Gastrocnemius medialis (tissue), 4 donors: ENCODE measurements around the gene GSTM4. TPM values are rescaled to one million over a fixed set of nuclear protein-coding genes. Genes with fewer than 3 reads are reported as not detected.

ENCODE experiments used
- ATAC-seq, 2 donors: fragments of 150-250 bp; one replicate each; pipeline ENCODE4 v1.9.1; 2016
- DNase-seq, 2 donors: peaks; one replicate each; pipeline ENCODE4 v3.0.0-alpha.2; 2019
- H3K27ac ChIP-seq, 4 donors: fragments of 200-600 bp; sonication (generic); 1 replicate in 1 of 4; 2 replicates in 3 of 4; pipeline ENCODE4 v1.5.1; 2016 to 2018; ENCODE audit warnings: mild to moderate bottlenecking in 2 of 4, moderate library complexity in 1 of 4
- H3K27me3 ChIP-seq, 3 donors: fragments of 200-600 bp; sonication (generic) in 2 of 3; 1 replicate in 1 of 3; 2 replicates in 2 of 3; pipeline versions ENCODE4 v1.5.1 to v1.6.0; 2016 to 2019; ENCODE audit warnings: mild to moderate bottlenecking in 1 of 3, moderate library complexity in 1 of 3
- H3K36me3 ChIP-seq, 2 donors: fragments of 200-600 bp; sonication (generic) in 1 of 2; one replicate each; pipeline ENCODE4 v1.5.1; 2017 to 2018
- H3K4me1 ChIP-seq, 2 donors: fragments of 200-600 bp; sonication (generic) in 1 of 2; one replicate each; pipeline ENCODE4 v1.5.1; 2016 to 2017; ENCODE audit warnings: mild to moderate bottlenecking in 2 of 2
- H3K4me3 ChIP-seq, 4 donors: fragments of 200-600 bp; sonication (generic) in 3 of 4; 1 replicate in 1 of 4; 2 replicates in 3 of 4; pipeline ENCODE4 v1.5.1; 2016 to 2019; ENCODE audit warnings: mild to moderate bottlenecking in 2 of 4
- H3K9me3 ChIP-seq, 3 donors: fragments of 200-600 bp; sonication (generic) in 2 of 3; 1 replicate in 1 of 3; 2 replicates in 2 of 3; pipeline ENCODE4 v1.5.1; 2016 to 2019
- CTCF ChIP-seq, 5 experiments: fragments of 450-650 bp in 3 of 5; fragments of 200-600 bp in 2 of 5; sonication (generic) in 2 of 5; IDR thresholded peaks in 4 of 5; conservative IDR thresholded peaks in 1 of 5; 1 replicate in 4 of 5; 2 replicates in 1 of 5; pipeline ENCODE4 v1.5.1; 2016 to 2019; ENCODE audit warnings: antibody characterized with exemption in 5 of 5, mild to moderate bottlenecking in 3 of 5, moderate library complexity in 3 of 5
- POLR2A ChIP-seq, 2 donors: fragments of 450-650 bp; IDR thresholded peaks; one replicate each; pipeline ENCODE4 v1.6.1; 2017; ENCODE audit warnings: antibody characterized with exemption in 2 of 2, mild to moderate bottlenecking in 2 of 2, moderate library complexity in 2 of 2
- in situ Hi-C, 4 donors: fragments of 200-750 bp; cut with MboI; loops; one replicate each; pipeline versions ENCODE4 v1.15.0 to v1.8.0; 2017; ENCODE audit warnings: low sequenced_read_pairs in 4 of 4
- intact Hi-C: fragments of 100-400 bp; cut with DNase I; formaldehyde crosslinking; loops from one replicate; pipeline ENCODE4 v1.15.1; 2023; ENCODE audit warnings: low total_unique reads
- total RNA-seq, 4 donors: library from RNA; depleted of rRNA; stranded (reverse); fragments of >200 nt; gene quantifications; one replicate each; pipeline versions ENCODE4 v1.1.0 to v1.2.3, GENCODE V29; 2016

GSTM4 gene
- total RNA-seq, 4 donors from 2014 or later: 18.1 to 28.9 (median 25.0) TPM

DNA sequence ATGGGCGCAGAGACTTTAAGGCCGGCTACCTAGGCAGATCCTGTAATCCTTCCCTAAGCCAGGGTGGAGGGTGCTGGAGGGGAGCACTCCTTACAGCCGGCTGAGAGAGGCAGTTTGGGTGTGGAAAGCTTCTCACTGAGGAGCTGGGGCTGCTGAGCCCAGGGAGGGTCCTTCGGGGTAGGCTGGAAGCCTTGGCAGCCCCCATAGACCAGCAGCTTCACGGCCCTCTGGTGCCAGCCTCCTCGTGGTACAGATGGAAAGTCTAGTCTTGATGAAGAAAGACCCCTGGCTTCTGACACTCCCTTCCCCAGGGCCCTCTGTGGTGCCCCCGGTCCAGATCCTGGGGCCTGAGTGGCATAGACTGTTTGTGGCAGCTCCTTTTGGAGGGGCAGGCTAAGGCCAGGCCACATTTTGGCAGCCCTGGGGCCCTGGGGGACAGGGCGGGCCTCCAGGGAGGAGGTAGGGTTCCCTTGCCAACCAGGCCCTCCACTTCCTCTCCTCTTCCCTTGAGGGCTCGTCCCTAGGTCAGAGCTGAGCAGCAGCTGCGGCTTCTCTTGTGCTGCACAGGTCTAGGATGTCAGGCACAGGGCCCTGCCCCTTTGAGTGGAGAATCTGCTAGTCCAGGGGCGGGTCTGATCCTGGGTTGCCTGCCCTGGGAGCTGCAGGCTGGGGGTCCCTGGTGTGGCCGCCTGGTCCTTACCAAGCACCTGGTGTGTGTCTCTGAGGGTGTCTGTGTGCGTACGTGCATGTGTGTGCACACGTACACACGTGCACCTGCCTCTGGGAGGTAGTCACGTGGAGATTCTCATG lies 31.5 kb upstream of the GSTM4 start:
- no peak overlapping the region for H3K4me3 ChIP-seq
- H3K36me3 ChIP-seq: peaks cover 0 to 15% of the 10 kb centered on the region in 2 donors
- TF ChIP-seq POLR2A (IDR thresholded peaks at IDR 0.05): no peak
- TF ChIP-seq CTCF (IDR thresholded peaks at IDR 0.05 in 4 of 5, conservative IDR thresholded peaks at IDR 0.05 in 1 of 5): no peak
- intact Hi-C loops: no loop called here
- H3K9me3 ChIP-seq: no peaks in the 10 kb centered on the region
- no peak for DNase-seq
- no peak for ATAC-seq
- no peaks in the 10 kb centered on the region for H3K27me3 ChIP-seq
- H3K27ac ChIP-seq: no peak overlapping the region
- in situ Hi-C loops: loop anchor here (5.0 to 10.0 kb wide), 3 partner anchors 77 to 360 kb away; partner anchors contain the start of genes GNAI3 (in 4 of the 4) and AHCYL1 (in 1 of the 4)
- peaks cover 1 to 15% of the 10 kb centered on the region in 2 donors for H3K4me1 ChIP-seq

DNA sequence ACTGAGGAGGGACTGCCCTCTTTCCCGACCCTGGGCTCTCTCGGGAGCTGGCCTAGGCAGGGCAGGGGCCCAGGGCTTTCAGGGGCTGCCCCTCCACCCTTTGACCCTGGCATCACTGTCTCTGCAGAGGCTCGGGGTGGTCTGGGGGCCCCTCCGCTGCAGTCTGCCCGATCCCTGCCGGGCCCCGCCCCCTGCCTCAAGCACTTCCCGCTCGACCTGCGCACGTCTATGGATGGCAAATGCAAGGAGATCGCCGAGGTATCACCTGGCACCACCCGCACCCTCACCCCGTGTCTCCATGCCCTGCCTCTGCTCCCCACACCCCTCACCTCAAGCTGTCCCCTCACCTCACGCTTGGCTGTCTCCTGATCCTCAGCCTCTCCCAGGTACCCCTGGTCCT lies 30.7 kb upstream of the GSTM4 start:
- peaks cover 0 to 8% of the 10 kb centered on the region in 2 donors for H3K4me1 ChIP-seq

DNA sequence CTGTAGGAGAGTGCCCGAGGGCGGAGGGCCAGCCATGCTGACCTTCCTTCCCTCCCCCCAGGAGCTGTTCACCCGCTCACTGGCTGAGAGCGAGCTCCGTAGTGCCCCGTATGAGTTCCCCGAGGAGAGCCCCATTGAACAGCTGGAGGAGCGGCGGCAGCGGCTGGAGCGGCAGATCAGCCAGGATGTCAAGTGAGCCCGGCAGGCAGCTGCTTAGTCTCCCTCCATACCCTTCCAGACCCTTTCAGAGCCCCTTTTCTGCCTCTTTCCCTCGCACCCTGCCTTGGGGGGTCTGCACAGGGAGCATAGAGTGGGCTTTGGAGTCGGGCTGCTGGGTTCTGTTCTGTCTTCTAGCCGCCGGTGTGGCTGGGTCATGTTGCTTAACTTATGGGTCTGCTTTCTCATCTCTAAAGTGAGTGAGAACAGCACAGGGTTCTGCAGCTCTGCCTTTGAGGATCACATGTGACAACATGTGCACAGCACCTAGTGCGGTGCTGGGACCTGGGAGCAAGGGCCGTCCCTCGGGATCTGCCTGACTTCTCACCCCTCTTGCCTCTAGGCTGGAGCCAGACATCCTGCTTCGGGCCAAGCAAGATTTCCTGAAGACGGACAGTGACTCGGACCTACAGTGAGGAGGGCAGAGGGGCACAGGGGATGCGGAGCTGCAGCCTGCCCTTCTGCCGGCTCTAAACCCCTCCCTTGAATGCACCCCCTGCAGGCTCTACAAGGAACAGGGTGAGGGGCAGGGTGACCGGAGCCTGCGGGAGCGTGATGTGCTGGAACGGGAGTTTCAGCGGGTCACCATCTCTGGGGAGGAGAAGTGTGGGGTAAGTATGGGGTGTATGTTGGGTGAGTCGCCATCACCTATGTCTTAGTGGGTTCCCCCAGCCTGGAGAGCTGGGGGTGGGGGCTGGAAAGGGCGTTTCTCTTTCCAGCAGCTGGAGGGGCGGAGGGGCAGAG lies 30.0 kb upstream of the GSTM4 start:
- no peak overlapping the region for H3K4me3 ChIP-seq
- TF ChIP-seq CTCF (IDR thresholded peaks at IDR 0.05 in 4 of 5, conservative IDR thresholded peaks at IDR 0.05 in 1 of 5): no peak
- no peak for TF ChIP-seq POLR2A (IDR thresholded peaks at IDR 0.05)
- in situ Hi-C loops: loop anchor here (10.0 kb wide), 2 partner anchors 81 to 359 kb away; partner anchors contain the start of genes GNAI3 (in 3 of the 4) and AHCYL1 (in 1 of the 4)
- H3K27me3 ChIP-seq: no peaks in the 10 kb centered on the region
- intact Hi-C loops: no loop called here
- no peaks in the 10 kb centered on the region for H3K9me3 ChIP-seq
- H3K27ac ChIP-seq: no peak overlapping the region
- no peak for DNase-seq
- peaks cover 0 to 21% of the 10 kb centered on the region in 2 donors for H3K36me3 ChIP-seq
- ATAC-seq: no peak
- peaks cover 0 to 7% of the 10 kb centered on the region in 2 donors for H3K4me1 ChIP-seq

More for the DNA sequence above, 30.7 kb upstream of the GSTM4 start:
- no peak overlapping the region for H3K27ac ChIP-seq
- ATAC-seq (no peak), DNase-seq (no peak)
- peaks cover 0 to 18% of the 10 kb centered on the region in 2 donors for H3K36me3 ChIP-seq
- intact Hi-C loops: no loop called here
- TF ChIP-seq CTCF (IDR thresholded peaks at IDR 0.05 in 4 of 5, conservative IDR thresholded peaks at IDR 0.05 in 1 of 5) (no peak), POLR2A (IDR thresholded peaks at IDR 0.05) (no peak)
- no peaks in the 10 kb centered on the region for H3K9me3 ChIP-seq
- no peak overlapping the region for H3K4me3 ChIP-seq
- no peaks in the 10 kb centered on the region for H3K27me3 ChIP-seq
- in situ Hi-C loops: loop anchor here (10.0 kb wide), 2 partner anchors 80 to 360 kb away; partner anchors contain the start of genes GNAI3 (in 3 of the 4) and AHCYL1 (in 1 of the 4)

DNA sequence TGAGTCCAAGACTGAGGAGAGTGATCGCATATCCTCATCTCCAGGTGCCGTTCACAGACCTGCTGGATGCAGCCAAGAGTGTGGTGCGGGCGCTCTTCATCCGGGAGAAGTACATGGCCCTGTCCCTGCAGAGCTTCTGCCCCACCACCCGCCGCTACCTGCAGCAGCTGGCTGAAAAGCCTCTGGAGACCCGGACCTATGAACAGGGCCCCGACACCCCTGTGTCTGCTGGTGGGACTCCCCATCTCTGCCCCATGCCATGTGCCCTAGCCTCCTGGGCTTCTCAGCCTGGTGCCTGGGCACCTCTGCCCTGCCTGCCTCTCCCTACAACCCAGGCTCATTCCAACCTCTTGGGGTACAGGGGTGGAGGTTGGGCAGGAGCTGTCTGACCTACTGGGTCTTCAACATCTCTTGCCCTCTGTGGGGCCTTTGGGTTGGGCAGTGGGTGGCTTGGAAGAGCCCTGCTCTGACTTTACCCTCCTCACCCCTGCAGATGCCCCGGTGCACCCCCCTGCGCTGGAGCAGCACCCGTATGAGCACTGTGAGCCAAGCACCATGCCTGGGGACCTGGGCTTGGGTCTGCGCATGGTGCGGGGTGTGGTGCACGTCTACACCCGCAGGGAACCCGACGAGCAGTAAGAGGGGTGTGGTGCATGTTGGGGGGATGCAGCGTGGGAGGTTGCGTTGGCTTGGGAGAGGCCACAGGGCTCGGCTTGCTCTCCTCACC lies 29.1 kb upstream of the GSTM4 start:
- ATAC-seq: no peak
- in situ Hi-C loops (loop anchor here (10.0 kb wide), 2 partner anchors 82 to 358 kb away; partner anchors contain the start of genes GNAI3 (in 3 of the 4) and AHCYL1 (in 1 of the 4)), intact Hi-C loops (no loop called here)
- Histone ChIP-seq H3K36me3 (peaks cover 0 to 28% of the 10 kb centered on the region in 2 donors), H3K9me3 (no peaks in the 10 kb centered on the region), H3K27me3 (no peaks in the 10 kb centered on the region), H3K27ac (no peak overlapping the region), H3K4me3 (no peak overlapping the region), H3K4me1 (peaks cover 0 to 3% of the 10 kb centered on the region in 2 donors)
- DNase-seq: no peak
- TF ChIP-seq CTCF (IDR thresholded peaks at IDR 0.05 in 4 of 5, conservative IDR thresholded peaks at IDR 0.05 in 1 of 5): no peak
- TF ChIP-seq POLR2A (IDR thresholded peaks at IDR 0.05): no peak
